ENCODE results near the gene CENPO.

GRCh38 chr2:24821433-24821891, 28.2 kb downstream of the CENPO start:
- no peak for TF ChIP-seq CTCF (IDR thresholded peaks at IDR 0.05; ENCODE audit: poor library complexity)
- no peak for TF ChIP-seq EZH2 (IDR thresholded peaks at IDR 0.05; ENCODE audit: borderline replicate concordance)
- TF ChIP-seq EZH2phosphoT487 (IDR thresholded peaks at IDR 0.05; ENCODE audit: low read depth, severe bottlenecking, unreplicated experiment), result no peak
